IMR-90 (cell line): Measurements from ENCODE around the gene AGMO. TPM values are rescaled to one million over a fixed set of nuclear protein-coding genes. Genes with fewer than 3 reads are reported as not detected.
A peak's percentile ranks its signal among the peaks of the same experiment; 100 is the strongest.

ENCODE experiments used
- ATAC-seq: fragments of 200-7000 bp; cut with Tn5 transposase; 2 replicates; pipeline ENCODE4 v1.9.1; 2020; ENCODE audit warnings: low read depth, mild to moderate bottlenecking, moderate library complexity
- BruUV-seq: library from RNA; stranded (reverse); fragments of 400-500 nt; replicated peaks from 2 replicates; lab custom pipeline; 2021; lab: Mats Ljungman, UMichigan
- CTCF ChIA-PET: fragments of 300-600 bp; formaldehyde crosslinking; extraction: SDS; loops from one replicate; lab custom pipeline; 2021; ENCODE audit warnings: antibody characterized with exemption; lab: Yijun Ruan, JAX
- POLR2A ChIA-PET: fragments of 300-600 bp; sonication (Branson Sonifier 250); formaldehyde crosslinking; loops from one replicate; lab custom pipeline; 2022; ENCODE audit warnings: antibody characterized with exemption; ENCODE audit not compliant: unreplicated experiment; lab: Charles Lee
- DNase-seq: peaks from one replicate; pipeline ENCODE4 v3.0.0; 2013
- H2AFZ ChIP-seq: replicated peaks from 2 replicates; pipeline ENCODE3; 2013; ENCODE audit warnings: low read length, mild to moderate bottlenecking; ENCODE audit not compliant: poor library complexity
- H2AK5ac ChIP-seq: 2 replicates; pipeline ENCODE4 v1.6.1; 2013; ENCODE audit warnings: low read depth, low read length, inconsistent platforms
- H2AK9ac ChIP-seq: replicated peaks from 2 replicates; pipeline ENCODE3; 2013; ENCODE audit warnings: mild to moderate bottlenecking, low read depth, low read length, moderate library complexity; ENCODE audit not compliant: poor library complexity
- H2BK120ac ChIP-seq: 2 replicates; pipeline ENCODE4 v1.6.1; 2013; ENCODE audit warnings: low read depth, low read length, inconsistent platforms
- H2BK15ac ChIP-seq: 3 replicates; pipeline ENCODE4 v1.6.1; 2013; ENCODE audit warnings: low read depth, low read length, inconsistent platforms
- H2BK20ac ChIP-seq: 2 replicates; pipeline ENCODE4 v1.6.1; 2013; ENCODE audit warnings: low read depth, mild to moderate bottlenecking, inconsistent platforms, low read length, moderate library complexity
- H2BK5ac ChIP-seq: 2 replicates; pipeline ENCODE4 v1.6.1; 2013; ENCODE audit warnings: mild to moderate bottlenecking, low read depth, low read length, inconsistent platforms; ENCODE audit not compliant: poor library complexity, severe bottlenecking
- H3K14ac ChIP-seq: replicated peaks from 2 replicates; pipeline ENCODE4 v1.6.1; 2013; ENCODE audit warnings: low read depth, low read length, inconsistent platforms
- H3K18ac ChIP-seq: 2 replicates; pipeline ENCODE4 v1.6.1; 2013; ENCODE audit warnings: low read depth, low read length, control low read depth
- H3K23ac ChIP-seq: 2 replicates; pipeline ENCODE4 v1.6.1; 2013; ENCODE audit warnings: low read depth, low read length, inconsistent platforms
- H3K27ac ChIP-seq: 2 replicates; pipeline ENCODE4 v1.5.1; 2013; ENCODE audit warnings: mild to moderate bottlenecking, control low read depth, low read length; ENCODE audit not compliant: insufficient read depth
- H3K27me3 ChIP-seq: 2 replicates; pipeline ENCODE4 v1.6.1; 2013; ENCODE audit warnings: low read length; ENCODE audit not compliant: control insufficient read depth, insufficient read depth
- H3K36me3 ChIP-seq: 2 replicates; pipeline ENCODE4 v1.6.1; 2013; ENCODE audit warnings: low read length, mixed read lengths; ENCODE audit not compliant: control insufficient read depth, insufficient read depth
- H3K4ac ChIP-seq: 2 replicates; pipeline ENCODE4 v1.6.1; 2013; ENCODE audit warnings: low read depth, low read length, inconsistent platforms
- H3K4me1 ChIP-seq: 2 replicates; pipeline ENCODE4 v1.6.1; 2013; ENCODE audit warnings: low read length, mixed read lengths; ENCODE audit not compliant: control insufficient read depth, insufficient read depth
- H3K4me2 ChIP-seq: 2 replicates; pipeline ENCODE4 v1.6.1; 2013; ENCODE audit warnings: low read depth, mild to moderate bottlenecking, control low read depth, low read length, moderate library complexity
- H3K4me3 ChIP-seq: 2 replicates; pipeline ENCODE4 v1.5.1; 2013; ENCODE audit warnings: low read depth, mild to moderate bottlenecking, control low read depth, low read length, moderate library complexity; ENCODE audit not compliant: insufficient read depth
- H3K56ac ChIP-seq: 2 replicates; pipeline ENCODE4 v1.6.1; 2013; ENCODE audit warnings: low read length, inconsistent platforms; ENCODE audit not compliant: insufficient read depth; ENCODE audit errors: extremely low read depth
- H3K79me1 ChIP-seq, 2 experiments: 2 replicates each; pipeline ENCODE4 v1.6.1; 2013; ENCODE audit warnings: low read length in 2 of 2, inconsistent platforms in 1 of 2, low read depth in 1 of 2
- H3K9ac ChIP-seq: 2 replicates; pipeline ENCODE4 v1.6.1; 2013; ENCODE audit warnings: low read depth, low read length, control low read depth
- H3K9me1 ChIP-seq: 2 replicates; pipeline ENCODE4 v1.6.1; 2013; ENCODE audit warnings: low read length, inconsistent platforms; ENCODE audit not compliant: insufficient read depth
- H3K9me3 ChIP-seq: 2 replicates; pipeline ENCODE4 v1.6.1; 2013; ENCODE audit warnings: low read length; ENCODE audit not compliant: control insufficient read depth, insufficient read depth
- H4K20me1 ChIP-seq: 2 replicates; pipeline ENCODE4 v1.6.1; 2013; ENCODE audit warnings: low read length, inconsistent platforms; ENCODE audit not compliant: insufficient read depth
- H4K5ac ChIP-seq: 2 replicates; pipeline ENCODE4 v1.6.1; 2013; ENCODE audit warnings: mild to moderate bottlenecking, low read depth, low read length, control low read depth
- H4K8ac ChIP-seq, 2 experiments: 2 replicates each; pipeline ENCODE4 v1.6.1; 2013; ENCODE audit warnings: low read depth in 2 of 2, low read length in 2 of 2, control low read depth in 1 of 2, inconsistent platforms in 1 of 2
- H4K91ac ChIP-seq: 2 replicates; pipeline ENCODE4 v1.6.1; 2013; ENCODE audit warnings: low read depth, low read length, inconsistent platforms; ENCODE audit not compliant: insufficient read depth
- CEBPB ChIP-seq: IDR thresholded peaks from 2 replicates; pipeline ENCODE4 v1.6.1; 2012; ENCODE audit warnings: low read depth, low read length, improper control_type of control experiment
- CHD1 ChIP-seq: IDR thresholded peaks from 2 replicates; pipeline ENCODE4 v1.6.1; 2012; ENCODE audit warnings: low read depth, low read length, improper control_type of control experiment
- CTCF ChIP-seq: conservative IDR thresholded peaks from 2 replicates; pipeline ENCODE4 v1.5.1; 2012; ENCODE audit warnings: mild to moderate bottlenecking, low read depth, low read length, improper control_type of control experiment
- ELK1 ChIP-seq: fragments of 150-350 bp; IDR thresholded peaks from 2 replicates; pipeline ENCODE4 v1.6.1; 2016; ENCODE audit warnings: low read depth, mild to moderate bottlenecking, low read length, moderate library complexity, borderline replicate concordance
- FOS ChIP-seq: fragments of 150-350 bp; IDR thresholded peaks from 2 replicates; pipeline ENCODE4 v1.6.1; 2016; ENCODE audit warnings: low read depth, low read length
- MAFK ChIP-seq: IDR thresholded peaks from 2 replicates; pipeline ENCODE4 v1.6.1; 2012; ENCODE audit warnings: low read depth, low read length, improper control_type of control experiment
- MAZ ChIP-seq: IDR thresholded peaks from 2 replicates; pipeline ENCODE4 v1.6.1; 2012; ENCODE audit warnings: low read depth, mild to moderate bottlenecking, low read length, improper control_type of control experiment, moderate library complexity, borderline replicate concordance
- MXI1 ChIP-seq: IDR thresholded peaks from 2 replicates; pipeline ENCODE4 v1.6.1; 2012; ENCODE audit warnings: low read depth, mild to moderate bottlenecking, low read length, moderate library complexity, borderline replicate concordance
- NFE2L2 ChIP-seq: fragments of 150-350 bp; IDR thresholded peaks from 2 replicates; pipeline ENCODE4 v1.6.1; 2016; ENCODE audit warnings: low read depth, mild to moderate bottlenecking, low read length
- POLR2A ChIP-seq: IDR thresholded peaks from 2 replicates; pipeline ENCODE4 v1.6.1; 2012; ENCODE audit warnings: mild to moderate bottlenecking, low read depth, low read length
- RAD21 ChIP-seq: IDR thresholded peaks from 2 replicates; pipeline ENCODE4 v1.6.1; 2012; ENCODE audit warnings: low read length, improper control_type of control experiment
- RCOR1 ChIP-seq: IDR thresholded peaks from 2 replicates; pipeline ENCODE4 v1.6.1; 2012; ENCODE audit warnings: mild to moderate bottlenecking, low read length, improper control_type of control experiment; ENCODE audit not compliant: insufficient replicate concordance
- RFX5 ChIP-seq: IDR thresholded peaks from 2 replicates; pipeline ENCODE4 v1.8.0; 2012; ENCODE audit warnings: low read depth, mild to moderate bottlenecking, low read length, moderate library complexity
- SMC3 ChIP-seq: fragments of 150-350 bp; IDR thresholded peaks from 2 replicates; pipeline ENCODE4 v1.6.1; 2016; ENCODE audit warnings: low read depth, mild to moderate bottlenecking, antibody characterized with exemption, low read length, moderate library complexity
- USF2 ChIP-seq: fragments of 150-350 bp; IDR thresholded peaks from 2 replicates; pipeline ENCODE4 v1.6.1; 2017; ENCODE audit warnings: mild to moderate bottlenecking, antibody characterized with exemption, low read length, low read depth
- WGBS, 2 experiments: methylation state at CpG; one replicate each; pipeline versions ENCODE4 v1.1.5 to v1.1.7; 2013; ENCODE audit warnings: missing lambda C conversion rate in 2 of 2; ENCODE audit not compliant: insufficient read length in 1 of 2; ENCODE audit errors: extremely low coverage in 2 of 2; 5-methylcytosine and 5-hydroxymethylcytosine counted together
- dilution Hi-C: fragments of 300-500 bp; cut with HindIII; formaldehyde crosslinking; loops from one replicate; pipeline ENCODE4 v1.14.3; 2018; ENCODE audit warnings: low sequenced_read_pairs; ENCODE audit not compliant: unreplicated experiment
- in situ Hi-C: fragments of 300-500 bp; cut with MboI; formaldehyde crosslinking; loops from 3 replicates; pipeline ENCODE4 v1.14.3; 2019; ENCODE audit warnings: low sequenced_read_pairs, inconsistent platforms, mixed read lengths
- intact Hi-C: fragments of 100-400 bp; cut with micrococcal nuclease; formaldehyde crosslinking; loops from 2 replicates; pipeline ENCODE4 v1.10.0; 2022
- polyA plus RNA-seq, 3 experiments: library from polyadenylated mRNA; depleted of rRNA; stranded (reverse); fragments of >200 nt; gene quantifications; 2 replicates each; pipeline ENCODE4 v1.2.3, GENCODE V29; 2012; ENCODE audit warnings: low replicate concordance in 1 of 3
- total RNA-seq: library from RNA; depleted of rRNA; stranded (reverse); fragments of >200 nt; gene quantifications from 2 replicates; pipeline ENCODE4 v1.2.3, GENCODE V29; 2012

Gene AGMO
- total and polyA plus RNA-seq, 2 of the 4 experiments (the other 2 are of a cell fraction), result not detected

- no CpG with 5 or more reads among the region's 6 CpGs for WGBS, 2 experiments
- Histone ChIP-seq H3K4me1 (peaks cover 7% of the 10 kb centered on the region), H3K36me3 (no peaks in the 10 kb centered on the region), H3K14ac (no peak overlapping the region), H2AFZ (no peak overlapping the region), H2BK5ac (no peak overlapping the region), H2AK5ac (no peak overlapping the region), H4K91ac (no peak overlapping the region), H3K4me3 (no peak overlapping the region), H4K20me1 (no peaks in the 10 kb centered on the region), H2BK20ac (no peak overlapping the region), H3K27me3 (no peaks in the 10 kb centered on the region), H4K8ac (no peak overlapping the region), H3K18ac (no peak overlapping the region; the same call in 1 of the 2 replicates), H3K27ac (no peak overlapping the region), H3K9me1 (no peaks in the 10 kb centered on the region), H3K23ac (no peak overlapping the region), H3K9ac (no peak overlapping the region), H2AK9ac (no peak overlapping the region), H3K56ac (no peak overlapping the region), H2BK120ac (no peak overlapping the region), H3K79me1 (no peaks in the 10 kb centered on the region), H4K5ac (no peak overlapping the region), H3K4me2 (no peak overlapping the region; the same call in 1 of the 2 replicates), H3K4ac (no peak overlapping the region), H2BK15ac (no peak overlapping the region), H3K9me3 (no peaks in the 10 kb centered on the region)
- CTCF ChIA-PET, result no interaction called here
- POLR2A ChIA-PET, result no interaction called here
- intact Hi-C loops, result no loop called here
- BruUV-seq, result no TSS peak
- peak; percentile 15 for DNase-seq
- in situ Hi-C loops, result no loop called here
- dilution Hi-C loops, result no loop called here
- ATAC-seq, result peak; percentile 19
- no peak for TF ChIP-seq CHD1
- TF ChIP-seq RFX5, result no peak
- no peak for TF ChIP-seq ELK1
- no peak for TF ChIP-seq CTCF
- TF ChIP-seq USF2, result no peak
- no peak for TF ChIP-seq CEBPB
- no peak for TF ChIP-seq MAZ
- no peak for TF ChIP-seq SMC3
- no peak for TF ChIP-seq MAFK
- no peak for TF ChIP-seq POLR2A
- no peak for TF ChIP-seq MXI1
- TF ChIP-seq FOS, result no peak
- no peak for TF ChIP-seq NFE2L2
- TF ChIP-seq RAD21, result no peak
- TF ChIP-seq RCOR1, result no peak
Measured at GRCh38 chr7:15463801-15464666, 97.8 kb downstream of the AGMO start.
